Neural cell (in vitro differentiated cells): ENCODE results near the gene GINS3. TPM values are rescaled to one million over a fixed set of nuclear protein-coding genes. Genes with fewer than 3 reads are reported as not detected.

ENCODE experiments used
- H2AFZ ChIP-seq: fragments of 200-600, 300-800 bp; sonication (generic), shearing (Covaris generic); 2 replicates; pipeline ENCODE4 v1.6.0; 2014; ENCODE audit warnings: low read depth, mild to moderate bottlenecking, antibody characterized with exemption, low read length, moderate library complexity
- H3F3A ChIP-seq: fragments of 200-600 bp; shearing (Covaris generic); 2 replicates; pipeline ENCODE4 v1.6.1; 2016; ENCODE audit warnings: mild to moderate bottlenecking, moderate library complexity, mixed read lengths, antibody characterized with exemption, low read length; ENCODE audit not compliant: insufficient read depth, poor library complexity, severe bottlenecking
- H3K27ac ChIP-seq: fragments of 200-600, 300-800 bp; sonication (generic), shearing (Covaris generic); 2 replicates; pipeline ENCODE4 v1.5.1; 2014; ENCODE audit warnings: mild to moderate bottlenecking, low read length, moderate library complexity
- H3K27me3 ChIP-seq: fragments of 300-800, 200-600 bp; sonication (generic), shearing (Covaris generic); 2 replicates; pipeline ENCODE4 v1.6.0; 2014; ENCODE audit warnings: mild to moderate bottlenecking, low read depth, low read length, moderate library complexity; ENCODE audit not compliant: insufficient read depth
- H3K36me3 ChIP-seq: fragments of 300-800, 200-600 bp; sonication (generic), shearing (Covaris generic); 2 replicates; pipeline ENCODE4 v1.5.1; 2014; ENCODE audit warnings: mild to moderate bottlenecking, antibody characterized with exemption, low read length, moderate library complexity; ENCODE audit not compliant: insufficient read depth
- H3K4me2 ChIP-seq: fragments of 300-800, 200-600 bp; sonication (generic), shearing (Covaris generic); 2 replicates; pipeline ENCODE4 v1.6.0; 2014; ENCODE audit warnings: mild to moderate bottlenecking, low read length
- H3K4me3 ChIP-seq: fragments of 300-800, 200-600 bp; sonication (generic), shearing (Covaris generic); 2 replicates; pipeline ENCODE4 v1.5.1; 2014; ENCODE audit warnings: mild to moderate bottlenecking, low read length, moderate library complexity
- H3K79me2 ChIP-seq: fragments of 200-600 bp; shearing (Covaris generic); replicated peaks from 2 replicates; pipeline ENCODE4 v1.6.0; 2014; ENCODE audit warnings: mild to moderate bottlenecking, low read length, moderate library complexity; ENCODE audit not compliant: insufficient read depth
- H3K9ac ChIP-seq: fragments of 300-800, 200-600 bp; sonication (generic), shearing (Covaris generic); 2 replicates; pipeline ENCODE4 v1.6.1; 2016; ENCODE audit warnings: mild to moderate bottlenecking, low read length, mixed read lengths
- H3K9me2 ChIP-seq: fragments of 200-600 bp; shearing (Covaris generic); 2 replicates; pipeline ENCODE4 v1.6.1; 2016; ENCODE audit warnings: mild to moderate bottlenecking, low read length, mixed read lengths; ENCODE audit not compliant: insufficient read depth
- H3K9me3 ChIP-seq: fragments of 200-600, 300-800 bp; sonication (generic), shearing (Covaris generic); 2 replicates; pipeline ENCODE4 v1.6.1; 2016; ENCODE audit warnings: mild to moderate bottlenecking, mixed run types, low read length, moderate library complexity, mixed read lengths
- H4K20me1 ChIP-seq: fragments of 200-600 bp; shearing (Covaris generic); 2 replicates; pipeline ENCODE4 v1.6.1; 2016; ENCODE audit warnings: mild to moderate bottlenecking, mixed run types; ENCODE audit not compliant: insufficient read depth
- EP300 ChIP-seq: fragments of 450-650 bp; conservative IDR thresholded peaks from 2 replicates; pipeline ENCODE4 v1.6.1; 2014; ENCODE audit warnings: antibody characterized with exemption, mild to moderate bottlenecking, moderate library complexity; ENCODE audit not compliant: poor library complexity, severe bottlenecking
- EZH2 ChIP-seq: fragments of 200-600, 300-800 bp; shearing (Covaris generic), sonication (generic); IDR thresholded peaks from 2 replicates; pipeline ENCODE4 v1.6.1; 2014; ENCODE audit warnings: antibody characterized with exemption, low read length, borderline replicate concordance, mild to moderate bottlenecking; ENCODE audit not compliant: insufficient read depth, poor library complexity, severe bottlenecking
- MXI1 ChIP-seq: fragments of 450-650 bp; conservative IDR thresholded peaks from 2 replicates; pipeline ENCODE4 v1.6.1; 2014; ENCODE audit warnings: antibody characterized with exemption, mild to moderate bottlenecking; ENCODE audit not compliant: poor library complexity, severe bottlenecking
- POLR2AphosphoS5 ChIP-seq: IDR thresholded peaks from 2 replicates; pipeline ENCODE4 v1.6.1; 2012
- RAD21 ChIP-seq: fragments of 450-650 bp; conservative IDR thresholded peaks from 2 replicates; pipeline ENCODE4 v1.6.1; 2014; ENCODE audit warnings: antibody characterized with exemption, mild to moderate bottlenecking, moderate library complexity
- REST ChIP-seq: IDR thresholded peaks from 2 replicates; pipeline ENCODE4 v1.6.1; 2012; ENCODE audit warnings: borderline replicate concordance
- SMC3 ChIP-seq: fragments of 450-650 bp; conservative IDR thresholded peaks from 2 replicates; pipeline ENCODE4 v1.6.1; 2014; ENCODE audit warnings: antibody characterized with exemption, mild to moderate bottlenecking, moderate library complexity; ENCODE audit not compliant: poor library complexity
- TAF1 ChIP-seq: IDR thresholded peaks from 2 replicates; pipeline ENCODE4 v1.6.1; 2012; ENCODE audit warnings: low read depth
- polyA plus RNA-seq: library from polyadenylated mRNA; depleted of rRNA; stranded (reverse); fragments of >200 nt; gene quantifications from 2 replicates; pipeline ENCODE4 v1.2.3, GENCODE V29; 2014
- TF ChIP-seq, protein P1 (sequence below): fragments of 450-650 bp; IDR thresholded peaks from 2 replicates; pipeline ENCODE4 v1.5.1; 2014; ENCODE audit warnings: antibody characterized with exemption, mild to moderate bottlenecking, moderate library complexity; ENCODE audit not compliant: poor library complexity, severe bottlenecking

GINS3 gene
- polyA plus RNA-seq, 1 donor from 2014 or later: 4.3 TPM

DNA sequence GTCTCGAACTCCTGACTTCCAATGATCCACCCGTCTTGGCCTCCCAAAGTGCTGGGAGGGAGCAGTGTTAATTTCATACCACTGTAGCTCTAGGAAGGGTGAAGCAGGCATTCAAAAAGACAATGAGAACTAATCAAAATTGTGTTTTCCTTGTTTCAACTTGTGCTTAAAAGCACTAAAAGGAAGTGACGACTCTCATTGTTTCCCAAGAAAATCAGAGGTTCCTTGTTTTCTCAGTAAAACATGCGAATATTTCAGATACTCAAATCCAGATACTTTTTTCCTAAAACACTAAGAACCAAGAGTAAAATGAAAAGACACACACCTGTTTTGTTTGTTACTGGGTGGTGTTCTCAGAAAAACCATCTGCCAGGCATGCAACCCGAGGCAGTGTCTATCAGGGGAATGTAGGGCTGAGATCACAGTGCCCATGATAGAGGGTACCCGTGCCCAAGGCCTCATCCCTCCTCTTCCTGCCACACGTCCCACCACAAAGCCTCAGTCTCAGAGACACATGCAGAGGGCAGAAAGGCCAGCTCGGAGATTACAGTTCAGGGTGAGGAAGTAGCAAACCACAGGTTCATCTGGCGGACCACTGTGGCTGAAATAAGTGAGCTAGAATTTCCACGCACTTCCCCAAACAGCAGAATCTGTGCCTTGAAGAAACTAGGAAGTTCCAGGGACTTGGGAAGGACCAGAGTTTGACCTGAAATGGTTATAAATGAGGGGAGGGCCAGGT, 33.7 kb downstream of the GINS3 start:
- no peaks in the 10 kb centered on the region for H3F3A ChIP-seq
- no peak overlapping the region for H2AFZ ChIP-seq
- no peak overlapping the region for H3K4me2 ChIP-seq
- no peak overlapping the region for H3K4me3 ChIP-seq
- no peaks in the 10 kb centered on the region for H4K20me1 ChIP-seq
- TF ChIP-seq RAD21 (no peak), TAF1 (no peak), SMC3 (no peak), REST (no peak), MXI1 (no peak), EZH2 (no peak), POLR2AphosphoS5 (no peak), EP300 (no peak)
- TF ChIP-seq, protein P1, sequence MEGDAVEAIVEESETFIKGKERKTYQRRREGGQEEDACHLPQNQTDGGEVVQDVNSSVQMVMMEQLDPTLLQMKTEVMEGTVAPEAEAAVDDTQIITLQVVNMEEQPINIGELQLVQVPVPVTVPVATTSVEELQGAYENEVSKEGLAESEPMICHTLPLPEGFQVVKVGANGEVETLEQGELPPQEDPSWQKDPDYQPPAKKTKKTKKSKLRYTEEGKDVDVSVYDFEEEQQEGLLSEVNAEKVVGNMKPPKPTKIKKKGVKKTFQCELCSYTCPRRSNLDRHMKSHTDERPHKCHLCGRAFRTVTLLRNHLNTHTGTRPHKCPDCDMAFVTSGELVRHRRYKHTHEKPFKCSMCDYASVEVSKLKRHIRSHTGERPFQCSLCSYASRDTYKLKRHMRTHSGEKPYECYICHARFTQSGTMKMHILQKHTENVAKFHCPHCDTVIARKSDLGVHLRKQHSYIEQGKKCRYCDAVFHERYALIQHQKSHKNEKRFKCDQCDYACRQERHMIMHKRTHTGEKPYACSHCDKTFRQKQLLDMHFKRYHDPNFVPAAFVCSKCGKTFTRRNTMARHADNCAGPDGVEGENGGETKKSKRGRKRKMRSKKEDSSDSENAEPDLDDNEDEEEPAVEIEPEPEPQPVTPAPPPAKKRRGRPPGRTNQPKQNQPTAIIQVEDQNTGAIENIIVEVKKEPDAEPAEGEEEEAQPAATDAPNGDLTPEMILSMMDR: no peak
- H3K79me2 ChIP-seq: no peaks in the 10 kb centered on the region
- no peaks in the 10 kb centered on the region for H3K9me3 ChIP-seq
- H3K9me2 ChIP-seq: no peaks in the 10 kb centered on the region
- no peaks in the 10 kb centered on the region for H3K27me3 ChIP-seq
- H3K36me3 ChIP-seq: no peaks in the 10 kb centered on the region
- no peak overlapping the region for H3K27ac ChIP-seq
- H3K9ac ChIP-seq: no peak overlapping the region

DNA sequence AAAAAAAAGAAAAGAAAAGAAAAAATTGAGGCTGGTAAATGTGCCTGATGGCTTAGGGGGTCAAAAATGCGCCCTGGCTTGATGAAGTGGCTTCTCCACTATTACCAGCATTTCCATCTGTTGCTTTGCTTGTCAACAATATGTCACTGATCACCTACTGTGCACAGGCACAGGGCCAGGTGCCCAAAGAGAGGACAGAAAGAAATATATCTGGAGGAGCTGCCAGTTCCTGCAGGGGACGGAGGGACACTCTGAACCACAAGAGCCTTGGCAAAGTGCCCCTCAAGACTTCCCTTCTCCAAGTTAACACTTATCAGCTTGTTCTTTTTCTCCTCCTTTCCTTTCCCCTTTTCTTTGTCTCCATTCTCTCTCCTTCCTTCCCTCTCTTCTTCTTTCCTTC, 34.7 kb downstream of the GINS3 start:
- Histone ChIP-seq H3K9me2 (no peaks in the 10 kb centered on the region), H3F3A (no peaks in the 10 kb centered on the region), H3K4me2 (no peak overlapping the region), H3K36me3 (no peaks in the 10 kb centered on the region), H3K79me2 (no peaks in the 10 kb centered on the region), H3K27ac (no peak overlapping the region), H2AFZ (no peak overlapping the region), H3K9me3 (no peaks in the 10 kb centered on the region), H4K20me1 (no peaks in the 10 kb centered on the region), H3K4me3 (no peak overlapping the region), H3K9ac (no peak overlapping the region), H3K27me3 (no peaks in the 10 kb centered on the region)
- TF ChIP-seq MXI1 (no peak), REST (no peak), RAD21 (no peak), EP300 (no peak), TAF1 (no peak), SMC3 (no peak)
- TF ChIP-seq, protein P1: no peak
